ENCODE data around the gene KLF16. TPM values are rescaled to one million over a fixed set of nuclear protein-coding genes. Genes with fewer than 3 reads are reported as not detected.

Gene KLF16
- polyA plus RNA-seq, 4 donors = 4.5 to 10.2 (median 6.5) TPM

DNA sequence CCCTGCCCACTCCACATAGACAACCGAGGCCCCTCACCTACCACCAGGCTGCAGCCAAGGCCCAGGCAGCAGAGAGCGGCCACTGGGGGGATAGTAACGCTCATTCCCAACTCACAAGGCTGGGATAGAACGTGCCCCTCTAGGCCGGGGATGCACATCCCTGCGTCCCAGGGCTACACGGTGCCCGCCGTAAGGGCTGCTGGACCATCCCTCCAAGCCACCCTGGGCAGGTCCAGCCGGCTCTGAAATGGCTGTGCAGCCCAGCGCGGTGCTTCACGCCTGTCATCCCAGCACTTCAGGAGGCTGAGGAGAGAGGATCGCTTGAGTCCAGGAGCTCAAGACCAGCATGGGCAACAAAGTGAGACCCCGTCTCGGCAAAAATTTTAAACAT lies 18.3 kb downstream of the KLF16 start:
- DNase-seq (ENCODE audit: low read depth in 4 of 4, low spot score in 3 of 4) = no peak

GRCh38 chr19:1844513-1845124 lies 18.8 kb downstream of the KLF16 start:
- no peak for DNase-seq (ENCODE audit: low read depth in 4 of 4, low spot score in 3 of 4)

GRCh38 chr19:1843646-1844394 lies 19.6 kb downstream of the KLF16 start:
- no peak for DNase-seq (ENCODE audit: low read depth in 4 of 4, low spot score in 3 of 4)

DNA sequence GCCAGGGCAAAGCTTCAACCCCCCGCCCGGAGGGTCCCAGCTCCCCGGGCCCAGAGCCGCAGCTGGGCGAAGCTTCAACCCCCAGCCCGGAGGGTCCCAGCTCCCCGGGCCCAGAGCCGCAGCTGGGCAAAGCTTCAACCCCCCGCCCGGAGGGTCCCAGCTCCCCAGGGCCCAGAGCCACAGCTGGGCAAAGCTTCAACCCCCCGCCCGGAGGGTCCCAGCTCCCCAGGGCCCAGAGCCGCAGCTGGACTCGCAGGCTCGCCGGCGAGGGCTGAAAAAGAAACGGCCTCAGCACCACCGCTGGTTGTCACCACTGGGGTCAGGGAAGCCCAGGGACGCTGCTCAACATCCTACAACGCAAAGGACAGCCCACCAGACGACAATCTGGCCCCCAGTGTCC lies 20.3 kb downstream of the KLF16 start:
- DNase-seq (ENCODE audit: low read depth in 4 of 4, low spot score in 3 of 4) = no peak

DNA sequence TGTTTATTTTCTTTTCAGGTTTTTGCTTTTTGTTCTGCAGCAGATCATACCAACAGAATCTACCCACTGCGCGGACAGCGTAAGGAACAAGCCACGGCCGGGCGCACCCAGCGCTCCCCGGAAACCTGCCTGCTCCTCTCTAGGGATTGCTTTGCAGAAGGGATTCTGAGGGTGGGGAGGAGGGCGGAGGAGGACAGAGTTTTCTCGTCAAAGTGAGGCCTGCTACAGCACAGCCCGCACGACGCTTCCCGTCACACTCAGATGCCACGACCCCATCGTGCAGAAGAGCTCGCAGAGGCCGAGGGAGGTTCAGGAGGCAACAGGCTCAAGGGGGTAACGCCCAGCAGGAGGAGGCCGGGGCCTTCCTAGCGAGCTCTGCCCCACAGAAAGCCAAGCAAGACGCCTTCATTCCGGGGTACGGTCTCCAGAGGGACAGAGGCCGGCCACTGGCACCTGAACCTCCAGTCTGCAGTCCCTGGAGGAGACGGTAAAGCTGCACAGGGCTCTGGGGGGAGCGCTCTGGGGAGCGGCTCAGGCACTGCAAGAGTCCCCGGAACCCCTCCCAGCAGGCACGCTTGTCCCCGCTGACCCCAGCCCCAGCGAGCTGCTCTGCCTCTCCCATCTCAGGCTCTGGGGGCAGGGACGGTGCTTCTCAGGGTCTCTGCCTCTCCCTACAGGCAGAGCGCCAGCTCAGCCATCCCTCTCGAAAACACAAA lies 22.0 kb downstream of the KLF16 start:
- DNase-seq (ENCODE audit: low read depth in 4 of 4, low spot score in 3 of 4) = no peak

DNA sequence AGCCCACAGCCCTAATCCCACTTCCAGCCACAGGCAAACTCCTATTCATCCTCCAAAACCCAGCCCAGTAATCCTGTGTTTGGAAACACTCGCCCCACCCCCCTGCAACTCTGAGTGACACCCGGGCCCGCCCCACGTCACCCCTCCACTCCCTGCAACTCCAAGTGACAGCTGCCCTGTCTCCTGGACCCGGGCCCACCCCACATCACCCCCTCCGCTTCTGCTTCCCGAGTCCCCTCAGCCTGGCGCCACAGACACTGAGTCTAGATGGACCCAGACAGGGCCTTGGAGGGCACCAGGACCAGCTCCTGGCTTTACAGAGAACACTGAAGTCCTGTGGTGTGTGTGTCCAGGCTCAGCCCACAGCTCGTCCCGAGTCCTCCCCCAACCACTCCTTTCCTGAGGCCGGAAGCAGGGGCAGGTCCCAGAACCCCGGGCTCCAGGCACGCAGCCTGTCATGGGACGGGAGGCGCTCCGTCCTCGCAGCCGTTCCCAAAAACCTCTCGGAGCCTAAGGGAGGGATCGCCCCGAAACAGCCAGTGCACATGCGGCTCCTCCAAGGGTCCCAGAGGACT lies 22.8 kb downstream of the KLF16 start:
- DNase-seq (ENCODE audit: low read depth in 4 of 4, low spot score in 3 of 4) = no peak

DNA sequence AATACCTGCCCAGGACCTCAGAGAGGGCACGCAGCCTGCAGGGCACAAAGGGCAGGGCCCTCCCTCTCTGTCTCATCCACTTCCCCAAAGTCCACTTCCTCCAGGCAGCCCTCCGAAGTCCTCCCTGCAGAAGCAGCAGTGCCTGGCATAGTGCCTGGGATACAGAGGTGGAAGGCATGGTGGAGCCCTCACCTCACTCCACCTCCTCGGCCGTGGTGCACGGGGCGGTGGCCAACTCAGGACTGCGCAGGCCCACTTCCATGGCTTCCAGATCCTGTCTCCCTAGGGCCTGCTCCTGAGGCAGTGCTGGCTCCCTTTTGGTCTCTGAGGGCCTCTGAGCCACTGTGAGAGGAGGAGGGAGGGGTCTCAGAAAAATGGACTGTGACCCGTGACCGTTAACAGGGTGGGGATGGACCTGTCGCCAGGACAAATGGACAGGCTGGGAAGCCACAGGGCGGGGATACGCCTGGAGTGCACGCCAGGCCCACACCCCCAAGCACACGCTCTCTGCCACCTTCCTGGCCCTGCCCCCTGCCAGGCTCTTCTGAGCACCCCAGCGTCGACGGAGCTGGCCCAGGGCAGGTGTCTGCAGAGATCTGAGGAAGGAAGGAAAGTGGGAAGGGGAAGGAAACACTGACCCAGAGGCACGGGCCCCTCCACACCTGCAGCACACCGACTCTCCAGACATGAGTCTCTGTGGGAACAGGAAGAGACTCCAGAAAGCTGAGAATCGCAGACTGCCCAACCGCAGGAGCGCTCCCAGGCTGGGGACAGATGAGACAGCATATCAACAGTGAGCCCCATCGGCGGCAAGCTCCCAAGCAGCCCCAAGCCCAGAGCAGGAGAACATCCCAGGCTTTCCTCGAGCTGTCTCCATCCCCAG lies 23.5 kb downstream of the KLF16 start:
- DNase-seq (ENCODE audit: low read depth in 4 of 4, low spot score in 3 of 4) = no peak

- no peak for DNase-seq (ENCODE audit: low read depth in 4 of 4, low spot score in 3 of 4)
Measured at GRCh38 chr19:1837625-1838105, 25.7 kb downstream of the KLF16 start.

- DNase-seq (ENCODE audit: low read depth in 4 of 4, low spot score in 3 of 4) = no peak
Measured at GRCh38 chr19:1837222-1837565, 26.2 kb downstream of the KLF16 start.

GRCh38 chr19:1836458-1837221 lies 26.7 kb downstream of the KLF16 start:
- DNase-seq (ENCODE audit: low read depth in 4 of 4, low spot score in 3 of 4) = no peak

DNA sequence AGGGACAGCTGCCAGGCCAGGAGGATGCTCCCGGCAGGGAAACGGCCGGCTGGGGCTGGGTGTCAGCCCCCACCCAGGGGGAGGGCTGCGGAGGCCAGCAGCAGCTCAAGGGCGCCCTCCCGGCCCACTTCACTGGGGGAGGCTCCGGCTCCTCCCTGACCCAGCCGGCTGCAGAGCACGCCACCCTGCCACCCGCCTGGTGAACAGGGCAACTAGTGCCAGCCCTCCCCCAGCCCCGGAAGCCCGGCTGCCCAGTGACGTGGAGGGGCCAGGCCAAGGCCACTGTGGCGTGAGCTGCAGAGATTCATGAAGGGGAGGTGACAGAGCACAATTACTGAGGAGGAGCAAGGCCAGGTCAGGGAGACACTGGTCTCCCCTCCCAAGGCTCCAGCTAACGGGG lies 29.8 kb downstream of the KLF16 start:
- no peak for DNase-seq (ENCODE audit: low read depth in 4 of 4, low spot score in 3 of 4)

DNA sequence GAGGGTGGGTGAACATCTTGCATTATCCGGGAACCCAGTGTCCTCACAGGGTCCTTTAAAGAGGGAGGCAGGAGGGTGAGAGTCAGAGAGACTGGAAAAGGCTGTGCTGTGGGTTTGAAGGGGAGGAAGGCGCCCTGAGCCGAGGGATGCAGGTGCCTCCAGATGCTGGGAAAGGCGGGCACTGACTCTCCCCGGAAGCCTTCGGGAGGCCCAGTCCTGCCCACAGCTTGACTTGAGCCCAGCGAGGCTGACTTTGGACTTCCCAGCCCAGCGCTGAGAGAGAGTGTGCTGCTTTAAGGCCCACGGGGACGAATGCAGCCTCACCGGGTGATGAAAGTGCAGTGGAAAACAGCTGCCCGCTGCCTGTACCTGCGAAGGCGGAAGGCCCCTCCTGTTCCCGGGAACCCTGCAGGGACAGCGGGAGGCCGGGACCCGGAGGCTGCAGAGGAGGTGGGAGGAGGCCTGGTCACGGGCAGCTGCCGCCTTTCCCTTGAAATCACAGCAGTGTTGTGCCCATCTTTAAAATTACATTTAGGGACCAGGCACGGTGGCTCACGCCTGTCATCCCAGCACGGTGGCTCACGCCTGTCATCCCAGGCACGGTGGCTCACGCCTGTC lies 31.2 kb downstream of the KLF16 start:
- DNase-seq (ENCODE audit: low read depth in 4 of 4, low spot score in 3 of 4) = no peak

DNA sequence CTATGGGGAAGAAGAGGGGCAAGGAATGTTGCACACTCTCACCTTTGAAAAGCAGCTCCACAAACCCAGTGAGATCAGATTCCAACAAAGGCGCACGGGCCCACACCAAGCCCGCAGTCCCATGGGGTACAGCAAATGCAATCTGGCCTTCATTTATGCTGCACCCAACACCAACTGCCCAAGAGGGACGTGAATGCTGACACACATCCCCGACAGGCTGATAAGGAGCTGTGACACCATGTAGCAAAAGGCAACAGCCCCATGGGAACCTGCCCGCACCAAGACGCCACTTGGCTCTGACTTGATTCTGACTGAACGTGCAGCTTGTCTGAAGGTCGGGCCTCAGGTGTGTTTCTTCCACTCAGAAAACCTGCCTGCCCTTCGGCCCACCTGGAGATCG lies 32.4 kb downstream of the KLF16 start:
- DNase-seq (ENCODE audit: low read depth in 4 of 4, low spot score in 3 of 4) = no peak

DNA sequence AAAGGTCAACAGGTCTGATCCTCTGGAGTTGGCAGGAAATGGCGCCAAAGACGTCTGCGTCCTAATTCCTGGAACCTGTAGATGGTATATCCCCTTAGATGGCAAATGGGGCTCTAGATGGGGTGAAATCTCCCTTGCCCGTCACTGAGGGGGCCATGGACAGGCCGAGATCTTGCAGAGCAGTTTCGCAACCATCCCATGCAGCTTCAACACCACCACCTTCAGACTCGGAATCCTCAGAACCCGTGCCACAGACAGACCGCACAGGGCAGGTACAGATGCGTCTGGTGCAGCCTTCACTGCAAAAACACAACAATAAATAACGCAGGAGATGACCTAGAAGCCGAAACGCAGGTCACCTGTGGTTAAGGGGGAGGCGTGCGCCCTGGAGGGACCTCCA lies 32.8 kb downstream of the KLF16 start:
- DNase-seq (ENCODE audit: low read depth in 4 of 4, low spot score in 3 of 4) = no peak

DNA sequence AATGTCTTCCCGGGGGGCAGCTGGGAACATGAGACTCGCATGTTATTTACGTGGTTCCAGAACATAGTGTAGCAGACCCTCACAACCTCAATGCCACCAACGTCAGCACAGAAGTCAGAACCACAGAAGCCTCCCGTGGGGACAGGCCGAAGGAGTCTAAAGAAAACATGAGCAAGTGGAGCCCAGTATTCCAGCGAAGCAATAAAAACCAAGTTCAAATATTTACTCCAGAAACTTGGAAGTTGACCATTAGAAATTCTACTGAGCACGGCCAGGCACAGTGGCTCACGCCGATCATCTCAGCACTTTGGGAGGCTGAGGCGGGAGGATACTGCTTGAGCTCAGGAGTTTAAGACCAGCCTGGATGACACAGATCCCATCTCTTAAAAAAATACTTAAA lies 33.4 kb downstream of the KLF16 start:
- DNase-seq (ENCODE audit: low read depth in 4 of 4, low spot score in 3 of 4) = no peak

- DNase-seq (ENCODE audit: low read depth in 4 of 4, low spot score in 3 of 4) = no peak
Measured at GRCh38 chr19:1828279-1829238, 34.8 kb downstream of the KLF16 start.

DNA sequence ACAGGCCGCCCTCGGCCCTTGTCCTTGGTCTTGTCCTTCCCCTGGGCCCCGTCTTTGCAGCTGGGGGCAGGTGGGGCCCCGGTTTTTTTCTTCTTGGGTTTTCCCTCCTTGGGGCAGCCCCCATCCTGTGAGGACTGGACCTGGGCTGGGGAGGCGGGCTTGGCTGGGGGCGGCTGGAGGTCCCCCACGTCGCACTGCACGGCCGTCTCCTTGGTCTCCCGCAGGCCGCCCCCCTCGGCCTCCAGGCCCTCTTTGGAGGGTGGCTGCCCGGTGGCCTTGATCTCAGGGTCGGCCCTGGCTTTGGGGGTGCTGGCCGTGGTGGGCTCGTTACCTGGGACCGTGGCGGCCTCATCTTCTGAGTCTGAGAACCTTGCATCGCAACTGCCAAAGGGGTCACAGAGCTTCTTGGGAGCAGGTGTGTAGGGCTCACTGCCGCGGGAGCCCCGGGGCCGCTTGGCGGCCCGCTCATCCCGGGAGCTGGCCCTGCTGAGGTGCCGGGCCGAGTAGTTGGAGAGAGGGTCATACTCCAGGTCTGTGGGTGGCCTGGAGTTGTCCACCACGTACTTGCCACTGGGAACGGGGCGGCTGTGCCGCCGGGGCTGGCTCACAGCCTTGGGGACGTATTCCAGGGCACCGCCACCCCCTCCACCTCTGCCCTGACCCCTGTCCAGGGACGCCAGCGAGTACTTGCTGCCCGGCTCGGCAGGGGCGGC lies 35.7 kb downstream of the KLF16 start:
- DNase-seq (ENCODE audit: low read depth in 4 of 4, low spot score in 3 of 4) = no peak
